ENCODE results near the gene MLPH. TPM values are rescaled to one million over a fixed set of nuclear protein-coding genes. Genes with fewer than 3 reads are reported as not detected.

The MLPH gene
- polyA plus RNA-seq, 1 of the 3 experiments (the other 2 are of a cell fraction): 93.6 TPM

GRCh38 chr2:237448626-237449025 is 38.4 kb upstream of the MLPH start:
- Histone ChIP-seq H3K9me2 (no peaks in the 10 kb centered on the region), H3K9ac (no peak overlapping the region), H3K4me3 (ENCODE audit: low read depth in 2 of 2, low read length in 1 of 2) (no peak overlapping the region), H3K4me1 (ENCODE audit: control insufficient read depth in 1 of 2, insufficient read depth in 2 of 2, low read depth in 1 of 2, low read length in 1 of 2) (peaks cover 0 to 28% of the 10 kb centered on the region in 2 experiments; a peak in 1 of 4 replicates), H4K20me1 (ENCODE audit: insufficient read depth) (no peaks in the 10 kb centered on the region), H3K36me3 (replicated peaks in 1 of 2; ENCODE audit: control insufficient read depth in 1 of 2, insufficient read depth in 2 of 2, low read length in 1 of 2) (no peaks in the 10 kb centered on the region), H3K27ac (ENCODE audit: low read depth in 2 of 2, low read length in 1 of 2) (no peak overlapping the region), H3F3A (replicated peaks; ENCODE audit: insufficient read depth) (no peaks in the 10 kb centered on the region), H3K79me2 (ENCODE audit: insufficient read depth) (no peaks in the 10 kb centered on the region), H2AFZ (ENCODE audit: low read depth) (no peak overlapping the region), H3K9me3 (no peaks in the 10 kb centered on the region), H3K27me3 (ENCODE audit: insufficient read depth) (no peaks in the 10 kb centered on the region), H3K4me2 (no peak overlapping the region)
- POLR2A ChIA-PET: interaction anchor here (0.6 kb wide), 1 partner anchor 20 kb away, joined by 5 read pairs; no protein-coding TSS in a partner anchor
- no peak for DNase-seq
- TF ChIP-seq PBX3 (IDR thresholded peaks at IDR 0.05): no peak
- TF ChIP-seq FOXJ3 (CRISPR knock-in tag; IDR thresholded peaks at IDR 0.05): no peak
- TF ChIP-seq NFIC (IDR thresholded peaks at IDR 0.05; ENCODE audit: borderline replicate concordance): no peak
- TF ChIP-seq USF1 (IDR thresholded peaks at IDR 0.05; ENCODE audit: borderline replicate concordance, low read depth): no peak
- TF ChIP-seq MEF2A (IDR thresholded peaks at IDR 0.05; ENCODE audit: borderline replicate concordance, low read depth): no peak
- TF ChIP-seq FOSL2 (IDR thresholded peaks at IDR 0.05; ENCODE audit: borderline replicate concordance, low read depth): no peak
- TF ChIP-seq POLR2AphosphoS5 (IDR thresholded peaks at IDR 0.05; ENCODE audit: low read depth, low read length): no peak
- TF ChIP-seq TAF1 (IDR thresholded peaks at IDR 0.05; ENCODE audit: borderline replicate concordance, low read depth, low read length): no peak
- TF ChIP-seq RAD21 (IDR thresholded peaks at IDR 0.05; ENCODE audit: low read length): no peak
- no peak for TF ChIP-seq USF2 (IDR thresholded peaks at IDR 0.05; ENCODE audit: borderline replicate concordance, low read depth, low read length)
- CTCF ChIA-PET: interaction anchor here (1.9 to 4.3 kb wide), 3 partner anchors 26 to 38 kb away, joined by 5 to 59 read pairs (median 24); no protein-coding TSS in a partner anchor
- WGBS (ENCODE audit: low lambda C conversion rate): 92% methylated on average over 6 of the region's 6 CpGs

- ChIA-PET POLR2A (no interaction called here), CTCF (interaction anchor here (0.7 to 4.3 kb wide), 7 partner anchors 19 to 64 kb away, joined by 3 to 59 read pairs (median 4); no protein-coding TSS in a partner anchor)
- no peaks in the 10 kb centered on the region for H3K27me3 ChIP-seq (ENCODE audit: insufficient read depth)
- H3K79me2 ChIP-seq (ENCODE audit: insufficient read depth): no peaks in the 10 kb centered on the region
- no peak overlapping the region for H3K4me2 ChIP-seq
- 91% methylated on average over 13 of the region's 13 CpGs for WGBS (ENCODE audit: low lambda C conversion rate)
- H3K9me2 ChIP-seq: no peaks in the 10 kb centered on the region
- no peak for DNase-seq
- no peaks in the 10 kb centered on the region for H3K36me3 ChIP-seq (replicated peaks in 1 of 2; ENCODE audit: control insufficient read depth in 1 of 2, insufficient read depth in 2 of 2, low read length in 1 of 2)
- H3K4me3 ChIP-seq (ENCODE audit: low read depth in 2 of 2, low read length in 1 of 2): no peak overlapping the region
- H3K4me1 ChIP-seq (ENCODE audit: control insufficient read depth in 1 of 2, insufficient read depth in 2 of 2, low read depth in 1 of 2, low read length in 1 of 2): peaks cover 0 to 25% of the 10 kb centered on the region in 2 experiments; a peak in 1 of 4 replicates
- no peaks in the 10 kb centered on the region for H3F3A ChIP-seq (replicated peaks; ENCODE audit: insufficient read depth)
- H2AFZ ChIP-seq (ENCODE audit: low read depth): 0 out of 2 replicates have a peak overlapping the region, but pooled peaks have one; percentile 48
- H3K9me3 ChIP-seq: no peaks in the 10 kb centered on the region
- H3K27ac ChIP-seq (ENCODE audit: low read depth in 2 of 2, low read length in 1 of 2): no peak overlapping the region
- no peaks in the 10 kb centered on the region for H4K20me1 ChIP-seq (ENCODE audit: insufficient read depth)
- no peak for TF ChIP-seq SIN3A (IDR thresholded peaks at IDR 0.05; ENCODE audit: borderline replicate concordance, low read depth, low read length)
- TF ChIP-seq RAD21 (IDR thresholded peaks at IDR 0.05; ENCODE audit: low read length): no peak
- H3K9ac ChIP-seq: no peak overlapping the region
These were observed 37.7 kb upstream of the MLPH start for GRCh38 chr2:237449193-237449881.
